Stimulated activated CD8-positive, alpha-beta memory T cell treated with anti-CD3 and anti-CD28 coated beads, Interleukin-7, amount 100 ng/mL, for 1 hour (primary cell): Measurements from ENCODE around the gene HEG1.
"Not testable (repeated sequence)": the region's sequence is repeated elsewhere in the genome, so short reads cannot be mapped to it uniquely, and the experiment has no call there.

ENCODE experiments used
- DNase-seq, 2 donors: peaks; one replicate each; pipeline ENCODE4 v3.0.0-alpha.2; 2020; ENCODE audit warnings: low read depth in 2 of 2

HEG1 gene

DNA sequence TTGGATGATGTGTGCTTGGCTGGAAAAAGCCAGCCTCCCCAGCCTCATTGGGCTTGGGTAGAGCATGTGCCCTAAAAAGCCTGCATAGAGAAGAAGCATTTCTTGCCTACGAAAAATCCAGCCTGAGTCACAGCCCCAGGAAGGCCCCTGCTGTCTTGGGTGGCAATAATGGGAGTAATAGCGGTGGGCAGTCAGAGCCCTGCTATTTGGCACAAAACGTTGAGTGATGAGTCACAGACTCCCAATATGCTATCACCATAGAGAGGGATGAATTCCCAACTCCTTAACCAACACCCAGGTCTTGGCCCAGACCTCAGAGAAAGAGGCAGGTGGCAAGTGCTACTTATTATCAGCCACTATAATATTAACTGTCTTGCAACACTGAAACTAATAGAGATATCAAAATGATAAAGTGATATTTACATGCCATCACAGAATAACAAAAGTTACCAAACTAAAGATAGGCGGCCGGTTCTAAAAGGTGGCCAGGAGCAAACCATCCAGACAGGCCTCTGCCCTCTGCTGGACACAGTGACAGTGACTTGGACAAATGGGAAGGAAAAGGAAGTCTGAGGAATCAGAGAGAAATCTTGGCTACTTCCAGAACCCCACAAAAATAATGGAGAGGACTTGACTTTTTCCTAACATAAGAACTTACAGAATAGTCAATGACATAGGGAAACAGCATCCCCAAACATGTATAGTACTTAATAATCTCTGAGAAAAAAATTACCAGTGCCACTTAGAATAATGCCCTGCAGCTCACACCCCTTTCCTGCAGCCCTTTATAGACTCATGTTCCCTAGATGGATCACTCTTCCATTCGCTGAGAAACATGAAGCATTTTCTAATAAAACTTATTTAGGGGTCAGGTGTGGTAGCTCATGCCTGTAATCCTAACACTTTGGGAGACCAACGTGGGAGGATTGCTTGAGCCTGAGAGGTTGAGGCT lies 69.3 kb downstream of the HEG1 start:
- no peak for DNase-seq

DNA sequence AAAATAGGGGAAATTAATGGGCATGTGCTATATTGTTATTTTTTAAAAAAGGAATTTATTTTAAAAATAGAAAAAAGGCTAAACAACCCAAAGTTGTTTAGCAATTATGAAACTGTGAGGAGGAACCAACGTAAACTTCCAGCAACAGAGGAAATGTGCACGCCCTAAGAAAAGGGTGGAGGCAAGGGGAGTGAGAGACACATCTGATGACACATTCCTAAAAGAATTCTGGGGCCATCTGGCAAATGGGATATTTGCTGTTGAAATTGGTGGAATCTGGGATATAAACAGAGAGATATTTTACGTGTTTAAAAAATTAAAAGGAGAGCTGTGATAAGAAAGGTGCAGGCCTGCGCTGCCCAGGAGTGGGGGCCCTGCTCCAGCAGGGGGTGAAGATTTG lies 70.4 kb downstream of the HEG1 start:
- DNase-seq = no peak

GRCh38 chr3:124984754-124985153 lies 71.0 kb downstream of the HEG1 start:
- no peak for DNase-seq

DNA sequence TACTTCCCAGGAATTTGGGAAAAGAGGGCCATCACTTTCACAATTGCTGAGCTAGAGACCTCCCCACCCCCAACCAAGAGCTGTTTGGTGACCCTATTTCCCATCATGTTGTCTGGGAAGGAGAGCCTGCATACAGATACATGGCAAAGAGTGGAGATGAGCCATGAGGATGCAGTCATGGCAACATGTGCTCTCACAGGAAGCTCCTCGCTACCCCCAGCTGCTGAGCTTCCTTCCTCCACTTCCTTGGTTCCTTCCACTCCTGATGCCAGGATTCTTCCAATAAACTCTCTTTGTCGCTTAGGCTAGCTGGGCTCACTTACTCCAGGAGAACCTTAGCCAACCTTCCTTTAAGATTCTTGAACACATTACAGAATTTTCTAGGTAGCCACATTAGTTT lies 72.9 kb downstream of the HEG1 start:
- DNase-seq = no peak

DNA sequence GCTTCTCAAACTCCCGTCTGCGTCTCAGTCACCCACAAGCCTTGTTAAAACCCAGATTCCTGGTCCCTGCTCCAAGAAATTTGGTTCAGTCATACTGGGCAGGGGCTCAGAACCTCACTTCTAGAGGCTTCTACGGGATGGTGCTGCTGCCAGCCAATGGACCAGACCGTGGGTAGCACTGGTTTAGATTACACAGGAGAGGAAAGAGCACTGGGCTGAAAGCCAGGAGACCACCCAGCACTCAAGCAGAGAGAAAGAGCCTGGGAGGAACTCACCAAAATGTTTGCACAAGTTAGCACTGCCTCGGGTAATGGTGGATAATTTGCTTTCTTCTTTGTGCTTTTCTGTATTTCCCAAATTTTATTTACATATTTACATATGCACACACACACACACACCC lies 74.3 kb downstream of the HEG1 start:
- DNase-seq = no peak

GRCh38 chr3:124978627-124979026 lies 77.2 kb downstream of the HEG1 start:
- no peak for DNase-seq

- no peak for DNase-seq
Observed at GRCh38 chr3:124976383-124976782, 79.4 kb downstream of the HEG1 start.

DNA sequence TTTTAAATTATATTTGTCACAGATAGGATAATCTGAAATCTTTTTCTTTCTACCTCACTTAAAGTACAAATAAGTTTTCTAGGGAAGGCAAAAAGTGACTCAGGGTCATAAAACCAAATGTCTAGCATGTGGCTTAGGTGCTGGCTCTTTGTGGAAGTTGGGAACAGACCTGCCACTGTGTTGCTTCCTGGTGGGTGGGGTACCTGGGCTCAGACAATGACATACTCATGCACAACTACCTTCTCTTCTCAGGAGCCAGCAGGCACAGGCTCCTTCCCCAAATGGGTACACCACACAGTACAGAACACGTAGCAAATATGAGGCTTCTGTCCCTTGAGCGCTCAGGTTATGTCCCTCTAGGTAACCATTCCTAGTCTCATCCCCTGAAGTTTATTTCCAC lies 81.1 kb downstream of the HEG1 start:
- no peak for DNase-seq

GRCh38 chr3:124973290-124973689 lies 82.5 kb downstream of the HEG1 start:
- no peak for DNase-seq

- no peak for DNase-seq
Observed at GRCh38 chr3:124972457-124972856, 83.3 kb downstream of the HEG1 start.

- DNase-seq = no peak
Observed at GRCh38 chr3:124969963-124970722, 85.7 kb downstream of the HEG1 start.

DNA sequence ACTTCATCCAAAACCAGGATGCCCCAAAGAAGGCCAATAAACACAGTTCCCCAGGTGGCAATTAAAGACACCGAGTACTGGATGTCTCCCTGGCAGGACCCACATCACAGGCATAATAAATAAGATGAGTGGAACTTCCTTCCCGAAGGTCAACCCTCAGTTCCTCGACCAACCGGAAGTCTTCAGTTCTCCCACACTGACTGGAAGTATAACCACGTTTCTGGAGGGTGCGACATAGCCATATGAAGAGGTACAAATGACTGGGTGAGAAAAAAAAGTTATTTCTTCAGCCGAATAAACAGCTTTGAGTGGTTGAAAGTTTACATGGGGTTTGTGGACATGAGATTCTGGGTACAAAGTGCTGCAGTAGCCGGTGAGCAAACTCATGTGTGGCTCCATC lies 86.6 kb downstream of the HEG1 start:
- DNase-seq = no peak

- DNase-seq = no peak
Observed at GRCh38 chr3:124967964-124968363, 87.8 kb downstream of the HEG1 start.

DNA sequence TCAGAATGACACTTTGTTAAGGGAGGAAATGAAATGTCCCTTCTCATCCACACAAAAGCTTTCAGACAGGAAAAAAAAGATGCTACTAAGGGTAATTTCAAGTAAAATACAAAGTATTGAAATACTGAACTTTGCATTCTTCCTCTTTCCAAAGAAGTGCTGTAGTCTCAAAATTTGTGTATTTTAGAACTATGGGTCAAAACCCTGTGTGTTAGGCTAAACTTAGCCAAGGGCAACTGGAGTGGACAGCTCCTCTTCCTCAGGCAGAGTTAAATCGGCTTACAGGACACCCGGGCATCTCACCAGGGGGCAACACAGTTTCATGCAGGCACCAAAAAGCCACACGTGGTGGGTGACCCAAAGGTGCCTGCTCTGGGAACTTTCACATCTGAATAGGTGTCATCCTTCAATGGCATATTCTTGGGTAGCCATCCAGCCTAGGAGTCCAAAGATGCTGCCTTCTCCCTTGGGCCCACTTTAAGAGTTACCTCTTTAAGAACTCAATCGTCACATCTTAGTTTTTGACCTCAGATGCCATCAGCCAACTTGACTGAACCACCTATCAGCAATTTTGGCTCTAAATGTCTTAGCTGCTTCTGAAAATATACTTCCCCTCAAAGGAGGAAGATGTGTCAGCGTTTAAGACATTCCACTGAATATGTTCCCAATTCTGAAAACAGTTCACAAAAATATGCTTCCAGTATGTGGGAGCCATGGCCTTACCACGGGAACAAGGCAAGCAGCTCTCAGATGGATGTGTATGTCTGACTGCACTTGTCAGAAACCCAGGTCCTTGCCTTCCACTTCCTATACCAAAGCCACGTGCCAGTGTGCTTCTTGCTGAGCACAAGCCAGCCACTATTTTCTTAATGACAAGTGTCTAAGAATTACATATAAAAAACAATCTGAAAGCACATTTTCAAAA lies 89.0 kb downstream of the HEG1 start:
- DNase-seq = no peak

GRCh38 chr3:124965413-124965812 lies 90.4 kb downstream of the HEG1 start:
- no peak for DNase-seq

- no peak for DNase-seq
Observed at GRCh38 chr3:124964387-124964786, 91.4 kb downstream of the HEG1 start.

DNA sequence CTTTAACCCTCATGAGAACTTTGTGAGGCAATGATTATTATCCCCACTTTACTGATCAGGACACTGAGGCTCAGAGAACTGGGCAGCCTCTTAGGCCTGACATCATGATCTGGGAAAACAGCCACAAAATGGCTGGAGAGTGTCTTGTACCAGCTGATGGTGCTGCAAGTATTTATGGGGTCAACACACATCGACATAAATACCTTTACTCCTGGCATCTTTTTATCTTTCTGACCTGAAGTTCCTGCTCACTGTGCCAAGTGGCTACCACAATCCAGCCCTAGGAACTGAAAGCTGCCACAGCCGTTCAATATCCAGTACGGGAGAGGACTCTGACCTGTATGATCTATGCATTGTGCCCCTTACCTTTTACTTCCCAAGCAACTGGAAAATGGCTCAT lies 92.0 kb downstream of the HEG1 start:
- no peak for DNase-seq

- DNase-seq = no peak
Observed at GRCh38 chr3:124962403-124962940, 93.3 kb downstream of the HEG1 start.

DNA sequence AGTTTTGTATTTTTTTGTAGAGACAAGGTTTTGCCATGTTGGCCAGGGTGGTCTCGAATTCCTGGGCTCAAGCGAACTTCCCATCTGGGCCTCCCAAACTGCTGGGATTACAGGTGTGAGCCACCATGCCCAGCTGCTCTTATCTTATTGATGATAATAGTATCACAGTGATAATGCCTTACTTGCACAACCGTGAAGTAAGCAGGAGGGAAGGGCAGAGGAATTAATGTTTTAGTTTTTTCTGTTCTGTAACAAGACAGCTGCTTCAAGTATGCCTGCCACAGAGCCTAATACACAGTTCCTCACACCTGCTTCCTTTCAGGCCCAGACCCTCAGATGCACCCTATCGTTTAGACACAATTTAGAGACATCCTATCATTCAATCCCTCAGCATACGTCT lies 95.1 kb downstream of the HEG1 start:
- DNase-seq = no peak

- DNase-seq = no peak
Observed at GRCh38 chr3:124960105-124960504, 95.7 kb downstream of the HEG1 start.

GRCh38 chr3:124957951-124958350 lies 97.8 kb downstream of the HEG1 start:
- not testable (repeated sequence) for DNase-seq
